ENCODE results near the gene BMERB1.
A peak's percentile ranks its signal among the peaks of the same experiment; 100 is the strongest.

The BMERB1 gene

DNA sequence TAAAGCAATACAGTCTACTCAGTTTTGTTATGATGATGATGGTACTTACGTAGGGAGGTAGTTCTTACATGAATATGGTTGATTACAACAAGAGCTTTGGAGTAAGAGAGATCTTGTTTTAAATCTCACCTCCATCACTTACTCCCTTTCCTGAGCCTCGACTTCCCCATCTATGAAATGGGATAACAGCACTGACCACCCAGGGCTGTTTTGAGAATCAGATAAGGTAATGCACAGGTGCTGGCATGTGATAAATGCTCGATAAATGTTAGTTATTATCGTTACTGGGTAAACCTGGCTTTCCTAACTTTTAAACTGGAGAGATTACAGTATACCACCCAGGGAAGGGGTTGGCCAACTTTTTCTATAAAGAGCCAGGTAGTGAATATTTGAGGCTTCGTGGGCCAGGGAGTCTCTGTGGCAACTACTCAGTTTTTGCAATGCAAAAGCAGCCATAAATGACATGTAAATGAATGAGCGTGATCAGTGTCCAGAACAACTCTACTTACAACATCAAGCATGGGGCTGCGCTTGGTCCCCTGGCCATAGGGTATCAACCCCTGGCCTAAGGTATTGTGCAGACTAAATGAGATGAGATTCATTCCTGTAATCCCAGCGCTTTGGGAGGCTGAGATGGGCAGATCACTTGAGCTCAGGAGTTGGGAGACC lies 73.7 kb downstream of the BMERB1 start:
- Histone ChIP-seq H3K9me3 (ENCODE audit: low read length) (no peaks in the 10 kb centered on the region), H3K4me1 (ENCODE audit: insufficient read depth, low read length) (peaks cover 6% of the 10 kb centered on the region), H3K27ac (ENCODE audit: low read depth, low read length) (peak overlapping the region; percentile 3), H3K36me3 (ENCODE audit: insufficient read depth, low read length) (no peaks in the 10 kb centered on the region), H3K27me3 (ENCODE audit: control insufficient read depth in 1 of 2, insufficient read depth in 2 of 2, low read length in 2 of 2) (no peaks in the 10 kb centered on the region), H3K9ac (ENCODE audit: low read length) (no peak overlapping the region), H3K4me3 (ENCODE audit: low read depth in 1 of 2, low read length in 2 of 2) (no peak overlapping the region)

DNA sequence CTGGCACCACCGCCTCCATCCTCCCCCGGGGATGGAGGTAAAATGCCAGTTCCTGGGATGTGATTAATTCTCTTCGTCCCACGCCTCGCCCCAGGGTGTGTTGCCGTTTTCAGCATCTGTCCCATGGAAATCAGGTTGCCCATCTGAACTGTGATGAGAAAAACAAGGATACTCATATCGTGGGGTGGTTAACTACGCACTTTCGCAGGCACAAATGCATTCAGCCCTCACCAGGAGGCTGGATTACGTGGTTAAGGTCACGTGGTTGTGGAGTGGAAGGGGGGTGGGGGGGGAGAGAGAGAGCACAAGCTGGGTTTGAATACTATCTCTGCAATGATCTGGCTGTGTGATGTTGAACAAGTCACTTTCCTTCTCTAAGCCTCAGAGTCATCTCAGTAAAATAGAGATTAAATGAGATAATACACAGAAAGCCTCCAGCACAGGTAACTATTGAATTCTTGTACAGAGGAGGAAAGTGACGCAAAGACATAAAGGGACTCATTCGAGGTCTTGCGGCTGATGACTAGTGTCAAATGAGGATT lies 74.7 kb downstream of the BMERB1 start:
- Histone ChIP-seq H3K36me3 (ENCODE audit: insufficient read depth, low read length) (no peaks in the 10 kb centered on the region), H3K4me3 (ENCODE audit: low read depth in 1 of 2, low read length in 2 of 2) (no peak overlapping the region), H3K9me3 (ENCODE audit: low read length) (no peaks in the 10 kb centered on the region), H3K27me3 (ENCODE audit: control insufficient read depth in 1 of 2, insufficient read depth in 2 of 2, low read length in 2 of 2) (no peaks in the 10 kb centered on the region), H3K9ac (ENCODE audit: low read length) (no peak overlapping the region), H3K4me1 (ENCODE audit: insufficient read depth, low read length) (peaks cover 6% of the 10 kb centered on the region), H3K27ac (ENCODE audit: low read depth, low read length) (no peak overlapping the region)

DNA sequence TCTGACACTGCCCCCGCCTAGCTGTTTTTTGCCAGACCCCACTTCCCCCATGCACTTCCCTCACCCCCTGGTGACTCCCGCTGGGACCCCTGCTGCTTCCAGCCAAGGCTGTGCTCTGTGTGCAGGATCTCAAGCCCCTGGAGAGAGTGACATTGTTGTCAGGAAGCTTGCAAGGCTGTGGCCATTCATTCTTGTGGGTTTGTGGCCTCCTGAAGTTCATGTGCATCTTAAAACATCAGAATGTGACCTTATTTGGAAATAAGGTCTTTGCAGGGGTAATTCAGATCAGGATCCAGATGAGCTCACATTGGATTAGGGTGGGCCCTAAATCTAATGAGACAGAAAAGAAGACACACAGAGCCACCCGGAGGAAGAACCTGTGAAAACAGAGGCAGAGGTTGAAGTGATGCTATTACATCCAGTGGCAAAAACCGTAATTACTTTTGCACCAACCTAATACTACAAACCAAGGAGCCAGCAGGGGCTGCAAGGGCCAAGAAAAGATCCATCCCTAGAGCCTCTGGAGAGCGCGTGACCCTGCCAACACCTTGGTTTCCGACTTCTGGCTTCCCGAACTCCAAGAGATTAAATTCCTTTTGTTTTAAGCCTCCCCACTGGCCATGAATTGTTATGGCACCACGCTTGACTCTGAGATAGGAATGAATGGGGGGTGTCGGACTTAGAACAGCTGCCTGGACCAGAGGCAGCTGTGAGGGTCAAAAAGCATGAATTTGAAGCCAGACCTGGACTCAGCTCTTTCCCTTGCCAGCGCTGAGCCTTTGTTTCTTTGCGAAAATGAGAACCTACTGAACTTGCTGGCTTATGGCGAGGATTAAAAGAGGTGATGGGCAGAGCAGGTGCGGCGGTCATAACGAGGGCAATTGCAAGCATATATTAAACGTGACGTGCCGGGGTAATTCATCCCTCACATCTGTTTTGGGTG lies 75.5 kb downstream of the BMERB1 start:
- Histone ChIP-seq H3K9me3 (ENCODE audit: low read length) (no peaks in the 10 kb centered on the region), H3K27ac (ENCODE audit: low read depth, low read length) (no peak overlapping the region), H3K4me1 (ENCODE audit: insufficient read depth, low read length) (peaks cover 6% of the 10 kb centered on the region), H3K9ac (ENCODE audit: low read length) (no peak overlapping the region), H3K36me3 (ENCODE audit: insufficient read depth, low read length) (no peaks in the 10 kb centered on the region), H3K4me3 (ENCODE audit: low read depth in 1 of 2, low read length in 2 of 2) (no peak overlapping the region), H3K27me3 (ENCODE audit: control insufficient read depth in 1 of 2, insufficient read depth in 2 of 2, low read length in 2 of 2) (no peaks in the 10 kb centered on the region)

DNA sequence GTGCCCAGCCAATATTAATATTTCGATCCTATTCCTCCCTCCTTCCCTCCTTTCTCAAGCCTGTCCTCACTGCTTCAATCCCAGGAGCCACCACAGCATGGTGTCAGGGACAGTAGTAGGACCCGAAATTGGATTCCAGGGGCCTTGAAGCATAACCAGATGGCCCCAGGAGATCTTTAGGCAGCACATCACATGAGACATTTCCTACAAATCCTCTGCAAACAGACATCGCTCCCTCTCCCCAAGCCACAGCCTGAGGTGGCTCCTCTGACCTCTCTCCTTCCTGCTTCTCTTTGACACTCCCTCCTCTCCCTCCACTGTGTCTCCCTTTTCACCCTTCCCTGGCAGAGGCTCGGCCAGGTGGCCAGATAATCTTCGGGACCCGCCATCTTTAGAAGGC lies 76.6 kb downstream of the BMERB1 start:
- Histone ChIP-seq H3K9me3 (ENCODE audit: low read length) (no peaks in the 10 kb centered on the region), H3K4me1 (ENCODE audit: insufficient read depth, low read length) (peaks cover 6% of the 10 kb centered on the region), H3K36me3 (ENCODE audit: insufficient read depth, low read length) (no peaks in the 10 kb centered on the region), H3K27me3 (ENCODE audit: control insufficient read depth in 1 of 2, insufficient read depth in 2 of 2, low read length in 2 of 2) (no peaks in the 10 kb centered on the region), H3K9ac (ENCODE audit: low read length) (no peak overlapping the region), H3K4me3 (ENCODE audit: low read depth in 1 of 2, low read length in 2 of 2) (no peak overlapping the region), H3K27ac (ENCODE audit: low read depth, low read length) (no peak overlapping the region)

DNA sequence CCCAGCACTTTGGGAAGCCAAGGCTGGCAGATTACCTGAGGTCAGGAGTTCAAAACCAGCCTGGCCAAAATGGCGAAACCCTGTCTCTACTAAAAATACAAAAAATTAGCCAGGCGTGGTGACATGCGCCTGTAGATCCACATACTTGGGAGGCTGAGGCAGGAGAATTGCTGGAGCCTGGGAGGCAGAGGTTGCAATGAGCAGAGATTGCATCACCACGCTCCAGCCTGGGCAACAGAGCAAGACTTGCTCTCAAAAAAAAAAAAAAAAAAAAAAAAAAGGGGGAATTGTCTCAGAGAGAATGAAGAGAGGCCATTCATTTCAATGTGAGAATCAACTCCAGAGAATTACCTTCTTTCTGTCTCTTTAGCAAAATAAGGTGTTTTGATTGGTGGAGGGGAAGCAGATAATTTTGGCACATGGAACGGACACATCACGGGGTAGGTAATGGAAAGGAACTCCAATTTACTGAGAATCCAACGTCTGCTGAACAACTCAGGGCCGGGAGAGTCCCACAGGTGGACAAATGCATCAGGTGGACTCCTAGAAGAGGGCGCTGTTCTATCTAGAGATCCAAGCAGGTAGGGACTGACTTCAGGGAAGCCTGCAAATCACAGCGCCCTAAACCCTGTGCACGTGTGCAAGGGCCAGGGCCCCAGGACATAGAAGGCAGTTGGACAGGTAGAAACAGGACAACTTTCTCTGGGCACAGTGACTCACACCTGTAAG lies 77.5 kb downstream of the BMERB1 start:
- Histone ChIP-seq H3K4me3 (ENCODE audit: low read depth in 1 of 2, low read length in 2 of 2) (no peak overlapping the region), H3K4me1 (ENCODE audit: insufficient read depth, low read length) (peaks cover 6% of the 10 kb centered on the region), H3K36me3 (ENCODE audit: insufficient read depth, low read length) (no peaks in the 10 kb centered on the region), H3K27ac (ENCODE audit: low read depth, low read length) (no peak overlapping the region), H3K9me3 (ENCODE audit: low read length) (no peaks in the 10 kb centered on the region), H3K9ac (ENCODE audit: low read length) (no peak overlapping the region), H3K27me3 (ENCODE audit: control insufficient read depth in 1 of 2, insufficient read depth in 2 of 2, low read length in 2 of 2) (no peaks in the 10 kb centered on the region)

DNA sequence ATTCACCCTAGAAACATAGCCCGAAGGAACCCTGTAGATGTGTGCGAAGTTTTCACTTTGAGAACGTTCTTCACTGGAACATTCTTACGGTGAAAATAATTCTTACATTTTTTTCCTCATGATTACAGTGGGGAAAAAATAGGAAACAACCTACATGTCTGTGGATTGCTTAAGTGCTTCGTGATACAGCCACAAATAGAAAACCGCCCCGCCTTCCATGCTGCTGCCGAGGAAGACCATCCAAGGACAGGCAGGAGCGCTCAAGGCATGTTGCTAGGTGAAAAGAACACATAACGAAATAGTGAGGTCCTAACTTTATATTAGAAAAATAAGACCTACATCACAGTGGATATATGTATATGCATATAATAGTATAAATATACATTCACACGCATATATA lies 78.8 kb downstream of the BMERB1 start:
- no peak overlapping the region for H3K27ac ChIP-seq (ENCODE audit: low read depth, low read length)
- peaks cover 10% of the 10 kb centered on the region for H3K4me1 ChIP-seq (ENCODE audit: insufficient read depth, low read length)
- no peaks in the 10 kb centered on the region for H3K27me3 ChIP-seq (ENCODE audit: control insufficient read depth in 1 of 2, insufficient read depth in 2 of 2, low read length in 2 of 2)
- H3K4me3 ChIP-seq (ENCODE audit: low read depth in 1 of 2, low read length in 2 of 2) = no peak overlapping the region
- H3K36me3 ChIP-seq (ENCODE audit: insufficient read depth, low read length) = no peaks in the 10 kb centered on the region
- H3K9ac ChIP-seq (ENCODE audit: low read length) = no peak overlapping the region
- H3K9me3 ChIP-seq (ENCODE audit: low read length) = no peaks in the 10 kb centered on the region

DNA sequence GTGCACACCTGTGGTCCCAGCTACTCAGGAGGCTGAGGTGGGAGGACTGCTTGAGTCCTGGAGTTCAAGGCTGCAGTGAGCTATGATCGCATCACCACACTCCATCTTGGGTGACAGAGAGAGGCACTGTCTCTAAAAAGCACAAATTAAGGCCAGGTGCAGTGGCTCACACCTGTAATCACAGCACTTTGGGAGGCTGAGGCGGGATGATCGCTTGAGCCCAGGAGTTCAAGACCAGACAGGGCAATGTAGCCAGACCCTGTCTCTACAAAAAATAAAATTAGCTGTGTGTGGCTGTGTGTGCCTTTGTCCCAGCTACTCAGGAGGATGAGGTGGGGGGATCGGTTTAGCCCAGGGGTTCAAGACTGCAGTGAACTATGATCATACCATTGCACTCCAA lies 81.6 kb downstream of the BMERB1 start:
- H3K36me3 ChIP-seq (ENCODE audit: insufficient read depth, low read length) = no peaks in the 10 kb centered on the region
- H3K9me3 ChIP-seq (ENCODE audit: low read length) = no peaks in the 10 kb centered on the region
- no peak overlapping the region for H3K27ac ChIP-seq (ENCODE audit: low read depth, low read length)
- no peak overlapping the region for H3K4me3 ChIP-seq (ENCODE audit: low read depth in 1 of 2, low read length in 2 of 2)
- no peak overlapping the region for H3K9ac ChIP-seq (ENCODE audit: low read length)
- no peaks in the 10 kb centered on the region for H3K27me3 ChIP-seq (ENCODE audit: control insufficient read depth in 1 of 2, insufficient read depth in 2 of 2, low read length in 2 of 2)
- peaks cover 23% of the 10 kb centered on the region for H3K4me1 ChIP-seq (ENCODE audit: insufficient read depth, low read length)

DNA sequence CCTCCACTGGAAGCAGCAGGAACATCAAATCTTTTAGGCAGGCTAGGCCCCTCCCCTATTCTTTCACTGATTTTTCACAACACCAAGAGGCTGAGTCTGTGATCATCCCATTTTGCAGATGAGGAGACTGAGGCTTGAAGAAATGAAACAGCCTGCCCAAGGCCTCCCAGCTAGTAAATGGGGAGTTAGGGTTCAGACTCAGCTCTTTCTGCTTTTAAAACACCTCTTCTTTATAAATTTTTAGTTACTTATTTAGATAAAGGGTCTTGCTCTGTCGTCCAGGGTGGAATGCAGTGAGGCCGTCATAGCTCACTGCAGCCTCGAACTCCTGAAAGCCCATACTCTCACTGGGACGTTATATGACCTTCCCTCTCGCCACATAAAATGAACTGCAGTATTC lies 82.2 kb downstream of the BMERB1 start:
- H3K27ac ChIP-seq (ENCODE audit: low read depth, low read length) = no peak overlapping the region
- no peaks in the 10 kb centered on the region for H3K36me3 ChIP-seq (ENCODE audit: insufficient read depth, low read length)
- H3K4me1 ChIP-seq (ENCODE audit: insufficient read depth, low read length) = peaks cover 29% of the 10 kb centered on the region
- H3K27me3 ChIP-seq (ENCODE audit: control insufficient read depth in 1 of 2, insufficient read depth in 2 of 2, low read length in 2 of 2) = no peaks in the 10 kb centered on the region
- H3K4me3 ChIP-seq (ENCODE audit: low read depth in 1 of 2, low read length in 2 of 2) = no peak overlapping the region
- H3K9me3 ChIP-seq (ENCODE audit: low read length) = no peaks in the 10 kb centered on the region
- H3K9ac ChIP-seq (ENCODE audit: low read length) = no peak overlapping the region

DNA sequence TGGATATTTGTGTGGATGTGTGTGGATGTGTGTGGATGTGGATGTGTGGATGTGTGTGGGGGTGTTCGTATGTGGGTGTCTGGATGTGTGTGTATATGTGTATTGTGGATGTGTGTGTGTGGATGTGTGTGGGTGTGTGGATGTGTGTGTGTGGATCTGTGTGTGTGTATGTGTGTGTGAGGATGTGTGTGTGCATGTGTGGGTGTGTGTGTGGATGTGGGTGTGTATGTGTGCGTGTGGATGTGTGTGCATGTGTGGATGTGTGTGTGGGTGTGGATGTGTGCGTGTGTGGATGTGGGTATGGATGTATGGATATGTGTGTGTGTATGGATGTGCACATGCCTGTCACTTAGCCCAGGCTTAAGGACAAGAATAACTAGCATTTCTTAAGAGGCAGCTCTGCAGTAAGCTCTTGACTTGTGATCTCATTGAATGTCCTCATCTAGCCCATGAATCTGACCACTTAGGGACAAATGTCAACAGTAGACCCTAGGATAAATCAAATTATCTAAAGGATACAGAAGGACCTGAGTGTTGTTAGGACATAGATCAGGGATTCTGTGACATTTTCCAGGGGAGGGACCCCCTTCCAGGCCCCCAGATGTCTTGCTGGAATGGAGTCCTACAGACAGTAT lies 83.5 kb downstream of the BMERB1 start:
- Histone ChIP-seq H3K9ac (ENCODE audit: low read length) (no peak overlapping the region), H3K9me3 (ENCODE audit: low read length) (no peaks in the 10 kb centered on the region), H3K27me3 (ENCODE audit: control insufficient read depth in 1 of 2, insufficient read depth in 2 of 2, low read length in 2 of 2) (no peaks in the 10 kb centered on the region), H3K4me1 (ENCODE audit: insufficient read depth, low read length) (peaks cover 40% of the 10 kb centered on the region), H3K27ac (ENCODE audit: low read depth, low read length) (no peak overlapping the region), H3K4me3 (ENCODE audit: low read depth in 1 of 2, low read length in 2 of 2) (no peak overlapping the region), H3K36me3 (ENCODE audit: insufficient read depth, low read length) (no peaks in the 10 kb centered on the region)

DNA sequence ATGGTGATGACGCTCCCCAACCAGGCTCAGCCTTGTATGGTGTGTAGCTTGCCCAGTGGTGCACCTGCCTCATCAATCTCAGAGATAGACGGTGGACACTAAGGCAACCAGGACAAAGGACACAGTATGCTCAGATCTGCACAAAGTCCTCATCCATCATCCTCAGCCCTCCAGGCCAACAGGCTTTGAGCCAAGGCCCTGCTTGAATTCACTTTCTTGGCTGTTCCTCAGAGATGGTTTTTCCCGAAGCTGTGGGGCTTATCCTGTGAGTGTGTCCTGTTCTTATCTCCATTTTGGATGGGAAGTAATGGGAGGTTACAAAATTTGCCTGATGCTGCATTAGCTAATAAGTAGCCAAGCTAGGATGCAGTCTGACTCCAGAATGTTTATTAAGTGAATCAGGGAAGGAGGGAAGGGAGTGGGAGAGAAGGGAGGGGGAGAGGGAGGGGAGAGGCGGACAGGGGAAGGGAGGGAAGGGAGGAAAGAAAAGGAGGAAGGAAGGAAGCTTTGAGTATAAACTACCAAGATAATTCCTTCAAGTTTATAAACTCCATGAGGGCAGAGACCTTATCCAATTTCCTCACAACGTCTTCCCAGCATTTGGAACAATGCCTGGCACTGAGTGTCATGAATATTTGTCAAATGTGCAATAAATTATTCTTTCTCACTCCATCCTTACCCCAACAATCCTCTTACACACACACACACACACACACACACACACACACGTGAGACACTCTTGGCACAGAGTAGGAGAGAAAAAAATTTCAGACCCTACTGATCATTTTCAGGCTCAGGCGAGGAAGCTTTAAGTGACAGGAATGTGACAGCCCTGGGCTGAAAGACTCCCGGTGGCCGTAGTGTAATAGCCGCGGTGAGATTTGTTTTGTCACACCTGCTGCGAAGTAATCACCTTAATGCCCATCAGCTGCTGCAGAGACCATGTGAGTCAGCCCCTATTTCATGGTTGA lies 84.3 kb downstream of the BMERB1 start:
- H3K9me3 ChIP-seq (ENCODE audit: low read length) = no peaks in the 10 kb centered on the region
- H3K27me3 ChIP-seq (ENCODE audit: control insufficient read depth in 1 of 2, insufficient read depth in 2 of 2, low read length in 2 of 2) = no peaks in the 10 kb centered on the region
- H3K4me1 ChIP-seq (ENCODE audit: insufficient read depth, low read length) = peaks cover 44% of the 10 kb centered on the region
- no peak overlapping the region for H3K9ac ChIP-seq (ENCODE audit: low read length)
- peak overlapping the region; percentile 58 for H3K27ac ChIP-seq (ENCODE audit: low read depth, low read length)
- H3K36me3 ChIP-seq (ENCODE audit: insufficient read depth, low read length) = no peaks in the 10 kb centered on the region
- no peak overlapping the region for H3K4me3 ChIP-seq (ENCODE audit: low read depth in 1 of 2, low read length in 2 of 2)
